GM12878 (cell line): ENCODE measurements around the gene P4HA1.

Experiments
- CTCF ChIP-seq, 3 experiments: IDR thresholded peaks in 2 of 3; conservative IDR thresholded peaks in 1 of 3; 2 replicates each; pipeline ENCODE4 v1.5.1; 2011; ENCODE audit warnings: low read depth in 3 of 3, low read length in 3 of 3, mild to moderate bottlenecking in 3 of 3, control low read depth in 2 of 3, moderate library complexity in 2 of 3, inconsistent platforms in 1 of 3, mixed read lengths in 1 of 3; ENCODE audit not compliant: control insufficient read depth in 2 of 3, insufficient read depth in 1 of 3; ENCODE audit errors: extremely low read depth in 1 of 3
- EGR1 ChIP-seq, 2 experiments: IDR thresholded peaks; 1 replicate in 1 of 2; 2 replicates in 1 of 2; pipeline ENCODE4 v1.6.1; 2011 to 2012; ENCODE audit warnings: low read depth in 2 of 2, low read length in 2 of 2, borderline replicate concordance in 1 of 2, mild to moderate bottlenecking in 1 of 2, moderate library complexity in 1 of 2
- LARP7 ChIP-seq: fragments of 450-650 bp; IDR thresholded peaks from 2 replicates; pipeline ENCODE4 v1.6.1; 2017; ENCODE audit warnings: mild to moderate bottlenecking
- MAX ChIP-seq: IDR thresholded peaks from 2 replicates; pipeline ENCODE4 v1.6.1; 2012; ENCODE audit warnings: low read depth, low read length, improper control_type of control experiment
- NR2C1 ChIP-seq: fragments of 450-650 bp; IDR thresholded peaks from 2 replicates; pipeline ENCODE4 v1.6.1; 2017; ENCODE audit warnings: antibody characterized with exemption, mild to moderate bottlenecking, moderate library complexity
- ZBTB33 ChIP-seq: fragments of 450-650 bp; IDR thresholded peaks from 2 replicates; pipeline ENCODE4 v1.6.1; 2017; ENCODE audit warnings: mild to moderate bottlenecking
- ZNF274 ChIP-seq: IDR thresholded peaks from one replicate; pipeline ENCODE4 v1.8.0; 2011; ENCODE audit not compliant: insufficient read length, insufficient read depth
- ZZZ3 ChIP-seq: IDR thresholded peaks from 2 replicates; pipeline ENCODE4 v1.6.1; 2011; ENCODE audit warnings: low read depth; ENCODE audit not compliant: control insufficient read depth, insufficient read length
- TF ChIP-seq, protein P1 (sequence below): fragments of 450-650 bp; formaldehyde crosslinking; IDR thresholded peaks from 2 replicates; pipeline ENCODE4 v1.4.0; 2022; ENCODE audit warnings: mild to moderate bottlenecking, moderate library complexity

GRCh38 chr10:73134727-73135126 lies 38.1 kb upstream of the P4HA1 start:
- TF ChIP-seq CTCF (IDR thresholded peaks at IDR 0.05 in 2 of 3, conservative IDR thresholded peaks at IDR 0.05 in 1 of 3; ENCODE audit: control insufficient read depth in 2 of 3, extremely low read depth in 1 of 3, insufficient read depth in 1 of 3, low read depth in 3 of 3, low read length in 3 of 3) (no peak), EGR1 (IDR thresholded peaks at IDR 0.05; ENCODE audit: borderline replicate concordance in 1 of 2, low read depth in 2 of 2, low read length in 2 of 2) (no peak), ZNF274 (no peak), MAX (no peak), LARP7 (no peak), ZBTB33 (no peak), NR2C1 (no peak), ZZZ3 (no peak)
- TF ChIP-seq, protein P1, sequence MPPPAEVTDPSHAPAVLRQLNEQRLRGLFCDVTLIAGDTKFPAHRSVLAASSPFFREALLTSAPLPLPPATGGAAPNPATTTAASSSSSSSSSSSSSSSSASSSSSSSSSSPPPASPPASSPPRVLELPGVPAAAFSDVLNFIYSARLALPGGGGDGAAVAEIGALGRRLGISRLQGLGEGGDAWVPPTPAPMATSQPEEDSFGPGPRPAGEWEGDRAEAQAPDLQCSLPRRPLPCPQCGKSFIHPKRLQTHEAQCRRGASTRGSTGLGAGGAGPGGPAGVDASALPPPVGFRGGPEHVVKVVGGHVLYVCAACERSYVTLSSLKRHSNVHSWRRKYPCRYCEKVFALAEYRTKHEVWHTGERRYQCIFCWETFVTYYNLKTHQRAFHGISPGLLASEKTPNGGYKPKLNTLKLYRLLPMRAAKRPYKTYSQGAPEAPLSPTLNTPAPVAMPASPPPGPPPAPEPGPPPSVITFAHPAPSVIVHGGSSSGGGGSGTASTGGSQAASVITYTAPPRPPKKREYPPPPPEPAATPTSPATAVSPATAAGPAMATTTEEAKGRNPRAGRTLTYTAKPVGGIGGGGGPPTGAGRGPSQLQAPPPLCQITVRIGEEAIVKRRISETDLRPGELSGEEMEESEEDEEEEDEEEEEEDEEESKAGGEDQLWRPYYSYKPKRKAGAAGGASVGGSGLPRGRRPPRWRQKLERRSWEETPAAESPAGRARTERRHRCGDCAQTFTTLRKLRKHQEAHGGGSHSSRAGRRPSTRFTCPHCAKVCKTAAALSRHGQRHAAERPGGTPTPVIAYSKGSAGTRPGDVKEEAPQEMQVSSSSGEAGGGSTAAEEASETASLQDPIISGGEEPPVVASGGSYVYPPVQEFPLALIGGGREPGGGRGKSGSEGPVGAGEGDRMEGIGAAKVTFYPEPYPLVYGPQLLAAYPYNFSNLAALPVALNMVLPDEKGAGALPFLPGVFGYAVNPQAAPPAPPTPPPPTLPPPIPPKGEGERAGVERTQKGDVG (CRISPR knock-in tag), result no peak
